ENCODE data around the gene TBC1D9B. TPM values are rescaled to one million over a fixed set of nuclear protein-coding genes. Genes with fewer than 3 reads are reported as not detected.

The TBC1D9B gene
- total and polyA plus RNA-seq, 2 of the 13 experiments (the other 11 are each of a cell fraction or from before 2014, with no cell fraction given) = 35.0 to 50.0 TPM

- TF ChIP-seq, protein P1, sequence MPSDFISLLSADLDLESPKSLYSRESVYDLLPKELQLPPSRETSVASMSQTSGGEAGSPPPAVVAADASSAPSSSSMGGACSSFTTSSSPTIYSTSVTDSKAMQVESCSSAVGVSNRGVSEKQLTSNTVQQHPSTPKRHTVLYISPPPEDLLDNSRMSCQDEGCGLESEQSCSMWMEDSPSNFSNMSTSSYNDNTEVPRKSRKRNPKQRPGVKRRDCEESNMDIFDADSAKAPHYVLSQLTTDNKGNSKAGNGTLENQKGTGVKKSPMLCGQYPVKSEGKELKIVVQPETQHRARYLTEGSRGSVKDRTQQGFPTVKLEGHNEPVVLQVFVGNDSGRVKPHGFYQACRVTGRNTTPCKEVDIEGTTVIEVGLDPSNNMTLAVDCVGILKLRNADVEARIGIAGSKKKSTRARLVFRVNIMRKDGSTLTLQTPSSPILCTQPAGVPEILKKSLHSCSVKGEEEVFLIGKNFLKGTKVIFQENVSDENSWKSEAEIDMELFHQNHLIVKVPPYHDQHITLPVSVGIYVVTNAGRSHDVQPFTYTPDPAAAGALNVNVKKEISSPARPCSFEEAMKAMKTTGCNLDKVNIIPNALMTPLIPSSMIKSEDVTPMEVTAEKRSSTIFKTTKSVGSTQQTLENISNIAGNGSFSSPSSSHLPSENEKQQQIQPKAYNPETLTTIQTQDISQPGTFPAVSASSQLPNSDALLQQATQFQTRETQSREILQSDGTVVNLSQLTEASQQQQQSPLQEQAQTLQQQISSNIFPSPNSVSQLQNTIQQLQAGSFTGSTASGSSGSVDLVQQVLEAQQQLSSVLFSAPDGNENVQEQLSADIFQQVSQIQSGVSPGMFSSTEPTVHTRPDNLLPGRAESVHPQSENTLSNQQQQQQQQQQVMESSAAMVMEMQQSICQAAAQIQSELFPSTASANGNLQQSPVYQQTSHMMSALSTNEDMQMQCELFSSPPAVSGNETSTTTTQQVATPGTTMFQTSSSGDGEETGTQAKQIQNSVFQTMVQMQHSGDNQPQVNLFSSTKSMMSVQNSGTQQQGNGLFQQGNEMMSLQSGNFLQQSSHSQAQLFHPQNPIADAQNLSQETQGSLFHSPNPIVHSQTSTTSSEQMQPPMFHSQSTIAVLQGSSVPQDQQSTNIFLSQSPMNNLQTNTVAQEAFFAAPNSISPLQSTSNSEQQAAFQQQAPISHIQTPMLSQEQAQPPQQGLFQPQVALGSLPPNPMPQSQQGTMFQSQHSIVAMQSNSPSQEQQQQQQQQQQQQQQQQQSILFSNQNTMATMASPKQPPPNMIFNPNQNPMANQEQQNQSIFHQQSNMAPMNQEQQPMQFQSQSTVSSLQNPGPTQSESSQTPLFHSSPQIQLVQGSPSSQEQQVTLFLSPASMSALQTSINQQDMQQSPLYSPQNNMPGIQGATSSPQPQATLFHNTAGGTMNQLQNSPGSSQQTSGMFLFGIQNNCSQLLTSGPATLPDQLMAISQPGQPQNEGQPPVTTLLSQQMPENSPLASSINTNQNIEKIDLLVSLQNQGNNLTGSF (CRISPR knock-in tag; IDR thresholded peaks at IDR 0.05) = no peak
- TF ChIP-seq MBD4 (IDR thresholded peaks at IDR 0.05; ENCODE audit: borderline replicate concordance, low read length) (no peak), RBFOX2 (IDR thresholded peaks at IDR 0.05; ENCODE audit: low read depth, low read length) (no peak; the same call in 1 of the 2 replicates), RBM22 (optimal IDR thresholded peaks at IDR 0.05; ENCODE audit: low read length) (peak; percentile 95), EED (CRISPR knock-in tag; IDR thresholded peaks at IDR 0.05) (0 out of 2 replicates have a peak, but pooled peaks have one; percentile 28)
Observed at GRCh38 chr5:179837076-179838011, 70.4 kb downstream of the TBC1D9B start (continued).

Measured in HepG2 (cell line).